HTR-8/SVneo (cell line): Measurements from ENCODE around the gene SLF2.

Source experiments
- DNase-seq: peaks from one replicate; pipeline ENCODE4 v3.0.0; 2011; ENCODE audit warnings: low spot score, mixed read lengths; ENCODE audit not compliant: insufficient read length
- FAIRE-seq: peaks from 2 replicates; lab custom pipeline; 2011; peaks lifted over from hg19 to GRCh38; lab: Jason Lieb, UNC

The SLF2 gene

DNA sequence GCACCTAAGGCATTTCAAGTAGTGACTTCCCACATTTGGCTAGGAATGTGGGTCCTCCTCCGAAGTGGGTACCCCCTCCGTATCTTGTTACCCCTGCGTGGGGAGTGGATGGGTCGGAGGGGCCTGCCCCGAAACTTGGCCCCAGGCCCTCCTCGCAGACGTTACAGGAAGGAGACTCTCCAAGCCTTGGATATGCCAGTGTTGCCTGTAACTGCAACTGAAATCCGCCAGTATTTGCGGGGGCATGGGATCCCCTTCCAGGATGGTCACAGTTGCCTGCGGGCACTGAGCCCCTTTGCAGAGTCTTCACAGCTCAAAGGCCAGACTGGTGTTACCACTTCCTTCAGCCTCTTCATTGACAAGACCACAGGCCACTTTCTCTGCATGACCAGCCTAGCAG, 75.4 kb downstream of the SLF2 start:
- FAIRE-seq, result no peak

DNA sequence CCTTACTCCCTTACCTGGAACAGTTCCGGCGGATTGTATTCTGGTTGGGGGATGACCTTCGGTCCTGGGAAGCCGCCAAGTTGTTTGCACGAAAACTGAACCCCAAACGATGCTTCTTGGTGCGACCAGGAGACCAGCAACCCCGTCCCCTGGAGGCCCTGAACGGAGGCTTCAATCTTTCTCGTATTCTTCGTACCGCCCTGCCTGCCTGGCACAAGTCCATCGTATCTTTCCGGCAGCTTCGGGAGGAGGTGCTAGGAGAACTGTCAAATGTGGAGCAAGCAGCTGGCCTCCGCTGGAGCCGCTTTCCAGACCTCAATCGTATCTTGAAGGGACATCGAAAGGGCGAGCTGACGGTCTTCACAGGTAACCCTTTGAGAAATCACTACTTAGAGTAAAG, 76.3 kb downstream of the SLF2 start:
- DNase-seq (no peak), FAIRE-seq (no peak)

More for the DNA sequence above, 75.4 kb downstream of the SLF2 start:
- DNase-seq, result no peak

DNA sequence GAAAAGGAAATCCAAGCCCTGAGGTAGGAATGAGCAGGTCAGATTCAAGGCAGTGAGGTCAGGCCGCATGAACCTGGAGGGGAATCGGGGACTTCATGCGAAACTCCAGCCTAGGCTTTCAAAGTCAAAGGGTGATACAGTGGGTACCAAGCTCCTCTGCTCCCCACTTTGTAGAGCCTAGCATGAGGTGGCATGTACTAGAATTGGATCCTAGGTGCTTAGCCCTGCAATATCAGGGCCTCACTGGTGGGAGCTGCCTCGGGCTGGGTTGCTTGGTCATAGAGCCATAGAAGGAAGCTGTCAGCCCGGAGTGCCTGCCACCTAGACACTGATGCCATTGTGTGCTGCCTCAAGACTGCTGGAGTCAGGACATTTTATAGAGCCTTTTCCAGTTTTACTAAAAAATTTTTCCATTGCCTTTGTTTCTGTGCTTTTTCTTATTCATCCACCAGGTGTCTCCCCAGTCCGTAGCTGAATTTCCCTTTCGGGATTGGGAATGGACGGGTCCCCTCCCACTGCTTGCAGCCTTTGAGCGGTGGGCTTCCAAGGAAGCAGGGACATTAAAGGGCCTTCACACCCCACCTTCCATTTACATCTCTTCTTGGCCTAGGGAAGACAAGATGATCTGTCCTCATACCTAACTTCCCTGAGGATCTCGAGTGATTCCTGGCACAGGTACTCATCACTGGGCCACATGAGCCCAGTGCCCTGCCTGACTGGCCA, 81.4 kb downstream of the SLF2 start:
- FAIRE-seq (no peak), DNase-seq (no peak)

DNA sequence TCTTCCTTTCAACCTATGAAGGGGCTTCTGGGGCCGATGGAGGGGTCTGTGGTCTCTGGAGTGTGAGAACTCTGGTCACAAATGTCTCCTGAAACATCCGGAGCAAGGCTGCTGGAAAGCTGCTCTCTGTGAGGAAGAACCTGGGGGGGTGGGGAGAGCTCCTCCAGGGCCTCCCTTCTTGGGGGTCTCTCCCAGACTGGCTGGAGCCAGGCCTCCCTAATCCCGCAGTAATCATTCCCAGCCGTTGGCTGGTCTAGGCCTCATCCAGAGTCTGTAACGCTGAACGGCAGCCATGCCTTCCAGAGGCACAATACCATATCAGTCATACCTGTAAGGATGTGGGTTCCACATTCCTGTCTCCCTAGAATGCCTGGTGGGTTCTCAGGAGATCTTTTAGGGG, 82.4 kb downstream of the SLF2 start:
- no peak for DNase-seq
- FAIRE-seq, result no peak

DNA sequence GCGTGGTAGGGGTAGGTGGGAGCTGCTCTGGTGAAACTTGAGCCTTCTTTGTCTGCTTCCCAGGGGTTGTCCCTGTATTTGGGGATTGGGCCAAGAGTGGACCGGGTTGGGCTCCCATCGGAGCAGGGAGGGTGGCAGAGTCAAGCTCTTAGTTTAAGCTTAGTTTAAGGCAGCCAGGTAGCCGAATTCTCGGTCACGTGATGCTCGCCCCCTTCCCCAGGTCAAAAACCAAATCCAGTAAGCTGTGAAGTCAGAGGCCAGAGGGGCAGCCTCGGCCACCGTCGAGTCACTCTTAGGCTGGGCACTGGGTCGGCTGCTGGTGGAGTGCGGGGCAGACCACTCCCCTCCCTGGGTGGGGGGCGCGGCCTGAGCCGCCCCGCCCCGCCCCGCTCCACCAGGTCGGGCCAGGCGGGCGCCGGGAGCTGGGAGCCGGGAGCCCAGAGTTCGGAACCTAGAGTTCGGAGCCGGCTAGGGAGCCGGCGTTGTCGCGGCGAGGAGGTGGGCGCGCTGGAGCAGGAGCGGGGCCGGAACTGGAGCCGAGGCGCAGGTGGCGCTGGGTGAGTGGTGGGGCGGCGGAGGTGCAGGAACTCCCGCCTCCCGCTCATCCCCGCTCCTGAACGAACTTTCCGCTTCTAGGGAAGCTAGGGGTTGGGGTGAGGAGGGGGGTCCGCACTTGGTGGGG, 84.1 kb downstream of the SLF2 start:
- no peak for DNase-seq
- no peak for FAIRE-seq

DNA sequence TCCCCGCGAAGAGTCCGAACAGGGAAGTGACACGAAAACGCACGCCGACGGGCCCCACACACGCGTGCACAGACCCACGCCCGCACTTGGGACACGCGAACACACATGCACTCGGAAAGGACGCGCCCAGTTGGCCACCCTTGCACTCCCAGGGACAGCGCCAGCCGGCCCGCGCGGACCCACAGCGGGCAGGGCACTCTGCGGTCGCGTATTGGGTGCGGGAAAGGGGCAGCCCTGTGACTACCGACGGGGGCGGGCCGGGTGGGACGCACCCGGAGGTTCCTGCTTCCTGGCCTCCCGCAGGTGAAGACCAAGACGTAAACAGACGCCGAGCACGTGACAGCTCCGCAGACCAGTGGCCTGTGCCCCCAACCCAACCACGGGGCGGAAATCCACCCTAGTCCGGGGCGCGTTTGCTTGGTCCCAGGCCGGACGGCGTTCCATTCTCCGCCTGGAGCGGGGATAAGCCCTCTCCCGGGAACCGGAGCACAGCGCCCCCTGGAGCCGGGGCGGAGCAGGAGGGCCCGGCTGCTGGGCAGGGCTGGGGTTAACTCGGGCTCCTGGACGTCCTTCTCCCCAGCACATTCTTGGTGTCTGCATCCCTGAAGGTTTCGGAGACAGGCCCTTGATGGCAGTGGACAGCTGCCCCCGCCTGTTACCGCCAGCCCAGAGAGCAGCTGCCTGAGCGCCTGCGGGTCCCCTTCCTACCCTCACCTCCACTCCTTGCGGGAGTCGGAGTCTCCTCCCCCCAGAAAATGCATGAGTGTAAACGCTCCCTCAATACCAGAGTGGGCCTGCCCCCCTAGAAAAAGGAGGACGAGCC, 84.8 kb downstream of the SLF2 start:
- DNase-seq (peak; percentile 83), FAIRE-seq (no peak)

DNA sequence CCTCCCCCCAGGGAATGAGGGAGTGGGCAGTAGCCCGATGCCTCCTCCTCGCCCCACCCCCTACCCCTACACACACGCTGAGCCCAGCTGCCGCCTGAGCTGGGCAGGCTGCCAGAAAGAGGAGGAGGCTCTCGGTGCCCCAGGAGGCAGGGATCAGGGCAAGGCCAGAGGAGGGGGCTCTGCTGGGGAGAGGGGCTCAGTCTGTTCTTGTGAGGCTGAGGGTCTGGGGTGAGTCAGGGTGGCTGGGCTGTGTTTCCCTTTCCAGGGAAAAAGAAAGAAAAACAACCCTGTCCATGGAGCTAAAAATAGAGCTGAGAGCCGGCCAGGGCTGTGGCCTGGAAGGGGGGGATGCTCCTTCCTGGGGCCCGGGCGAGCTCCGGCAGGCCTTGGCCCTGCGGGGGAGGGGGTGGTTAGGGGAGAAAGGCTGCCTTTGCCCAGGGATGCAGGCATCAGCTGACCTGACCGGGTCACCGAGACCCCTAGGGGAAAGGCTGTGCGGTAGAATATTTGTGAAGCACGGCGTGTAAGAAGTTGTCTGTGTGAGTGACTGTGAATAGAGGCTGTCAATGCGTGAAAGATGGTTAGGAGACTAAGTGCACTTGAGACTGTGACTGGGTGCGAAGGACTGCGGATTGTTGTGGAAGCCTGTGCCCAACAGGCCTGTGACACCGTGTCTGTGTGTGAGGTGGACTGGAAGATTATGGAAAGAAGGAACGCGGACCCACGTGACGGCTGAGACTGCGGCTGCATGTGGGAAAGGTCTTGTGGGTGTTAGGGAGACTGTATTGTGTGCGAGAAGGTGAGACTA, 85.6 kb downstream of the SLF2 start:
- DNase-seq, result peak; percentile 92
- FAIRE-seq, result peak; percentile 94

DNA sequence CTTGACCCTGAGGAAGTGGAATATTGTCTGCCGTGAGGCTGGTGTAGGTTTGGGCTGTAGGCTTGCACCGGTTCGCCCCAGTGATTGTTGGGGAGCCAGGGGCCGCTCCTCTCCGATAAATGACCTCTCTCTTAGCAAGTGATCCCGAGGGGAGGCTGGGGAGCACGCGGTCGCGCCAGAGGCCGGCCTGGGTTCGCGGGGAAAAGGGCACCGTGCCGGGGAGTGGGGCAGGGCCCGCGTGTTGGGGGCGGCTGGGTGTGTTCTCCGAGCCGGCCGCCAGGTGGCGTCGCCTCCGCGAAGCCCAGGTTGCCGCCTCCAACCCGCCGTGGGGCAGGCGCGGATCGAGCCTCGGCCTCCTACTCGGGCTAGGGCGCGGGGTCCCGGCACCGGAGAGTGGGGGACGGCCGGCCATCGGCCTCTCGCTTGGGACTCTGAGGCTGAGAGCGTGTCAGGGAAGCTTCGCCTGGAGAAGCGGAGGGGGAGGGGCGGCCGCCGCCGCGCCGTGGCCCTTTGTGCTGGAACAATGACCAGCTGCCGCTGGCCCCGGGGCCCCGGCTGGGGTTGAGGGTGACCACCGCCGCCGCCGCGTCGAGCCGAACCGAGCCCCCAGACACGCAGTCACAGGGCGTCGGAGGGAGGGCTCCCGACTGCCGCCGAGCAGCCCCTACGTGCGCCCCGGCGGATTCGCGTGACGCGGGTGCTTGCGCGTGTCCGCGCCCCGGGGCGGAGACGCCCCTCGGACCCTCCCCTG, 86.4 kb downstream of the SLF2 start:
- no peak for DNase-seq
- peak; percentile 88 for FAIRE-seq

DNA sequence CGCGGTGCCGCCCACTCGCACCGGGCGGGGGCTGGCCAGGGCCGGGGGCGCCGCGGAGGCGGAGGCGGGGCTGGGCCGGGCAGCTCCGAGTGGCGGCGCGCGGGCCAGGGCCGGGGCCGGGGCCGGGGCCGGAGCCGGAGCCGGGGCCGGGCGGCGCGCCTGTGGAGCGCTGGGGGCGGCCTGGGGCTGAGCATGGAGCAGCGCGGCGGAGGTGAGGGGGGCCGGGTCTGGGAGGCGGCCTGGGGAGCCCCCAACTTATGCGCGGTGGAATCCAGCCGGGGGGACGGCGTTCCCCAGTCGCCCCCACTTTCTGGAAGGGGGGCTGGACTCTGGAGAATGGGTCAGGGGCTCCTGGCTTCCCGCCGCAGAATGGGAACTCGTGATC, 87.0 kb downstream of the SLF2 start, which contains the start of gene LZTS2:
LZTS2 (plus strand) TSS at position 67 of the 385 bp plus-strand sequence. CDS start 2,731 bp downstream, outside the sequence.
- FAIRE-seq (no peak), DNase-seq (no peak)

DNA sequence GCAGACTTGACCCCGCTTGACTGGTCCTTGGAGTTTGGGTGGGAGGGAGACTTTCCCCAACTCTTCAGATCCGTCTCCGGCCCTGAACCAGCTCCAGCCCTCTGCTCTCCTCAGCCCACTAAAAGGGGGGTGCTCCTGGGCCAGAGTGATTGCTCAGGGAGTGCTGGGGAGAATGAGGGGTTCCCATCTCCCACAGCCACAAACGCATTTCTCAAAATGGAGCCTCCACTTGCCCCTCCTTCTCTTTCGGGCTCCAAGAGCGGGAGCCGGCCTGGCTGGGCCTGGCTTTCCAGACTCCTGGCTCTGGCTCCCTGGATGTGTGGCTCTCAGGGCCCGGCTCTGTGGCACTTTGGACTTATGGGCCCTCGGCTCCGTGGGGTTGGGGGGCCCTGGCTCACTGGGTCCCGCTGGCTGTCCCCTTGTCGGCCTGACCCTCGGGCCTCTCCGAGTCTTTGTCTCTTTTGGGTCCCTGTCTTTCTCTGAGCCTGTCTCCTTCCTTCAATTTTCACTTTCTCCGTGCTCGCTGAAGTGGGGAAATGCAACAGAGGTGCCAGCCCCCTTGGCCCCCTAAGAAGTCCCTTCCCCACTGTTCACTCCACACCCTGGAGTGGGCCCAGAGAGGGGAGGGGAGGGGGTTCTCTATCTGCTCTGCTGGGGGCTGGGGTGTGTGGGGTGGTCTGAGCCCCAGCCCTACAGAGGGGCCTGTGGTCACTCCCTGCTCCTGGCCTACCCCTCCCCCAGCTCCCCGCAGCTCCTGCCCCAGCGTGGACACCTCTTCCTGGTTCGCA, 87.6 kb downstream of the SLF2 start:
- DNase-seq (no peak), FAIRE-seq (no peak)

DNA sequence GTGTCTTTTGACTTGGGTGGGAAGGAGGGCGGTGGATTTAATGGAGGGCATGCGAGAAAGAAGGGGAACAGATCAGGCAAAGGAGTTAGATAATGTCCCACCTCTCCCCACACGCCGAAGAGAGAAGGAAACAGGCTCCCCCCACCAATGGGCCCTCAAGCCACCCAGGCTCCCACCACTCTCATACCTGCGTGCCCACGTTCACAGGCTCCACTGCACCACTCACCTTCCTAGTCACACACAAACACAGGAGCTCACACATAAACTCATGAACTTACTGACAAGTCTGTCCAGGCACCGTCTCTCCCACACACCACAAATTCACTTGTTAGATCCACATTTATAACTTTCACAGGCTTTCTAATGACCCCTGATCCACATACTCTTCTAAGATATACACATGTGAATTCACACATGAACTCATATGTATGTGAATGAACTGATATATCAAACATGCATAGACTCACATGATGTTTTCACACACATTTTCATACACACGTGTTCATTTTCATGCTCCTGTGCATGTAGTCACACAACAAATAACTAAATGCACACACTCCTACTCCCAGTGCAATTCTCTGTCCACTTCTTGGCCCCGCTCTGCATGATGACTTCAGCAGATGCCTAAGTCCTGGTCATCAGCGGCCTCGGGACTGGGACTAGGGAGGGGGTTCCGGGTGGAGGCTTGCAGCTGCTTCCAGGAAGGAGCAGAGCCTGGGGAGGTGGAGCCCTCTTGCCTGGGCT, 88.3 kb downstream of the SLF2 start:
- no peak for DNase-seq
- FAIRE-seq, result peak; percentile 20

DNA sequence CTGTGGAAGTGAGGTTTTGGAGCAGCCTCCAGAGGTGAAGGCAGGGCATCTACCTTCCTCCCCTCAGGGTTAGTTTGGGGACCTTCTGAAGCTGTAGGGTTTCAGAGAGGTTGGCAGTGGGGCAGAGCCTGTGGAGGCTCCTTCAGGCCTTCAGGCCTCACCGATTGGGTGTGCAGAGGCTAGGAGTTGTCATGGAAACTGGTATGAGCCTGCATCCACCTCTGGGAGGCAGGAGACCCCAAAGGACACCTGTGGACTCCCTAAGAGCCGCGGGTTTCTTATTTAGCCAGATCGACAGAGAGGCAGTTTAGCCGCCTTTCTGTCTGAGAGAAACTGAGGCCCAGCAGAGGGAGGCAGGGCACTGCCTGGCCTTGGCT, 88.9 kb downstream of the SLF2 start:
- no peak for FAIRE-seq
- no peak for DNase-seq

DNA sequence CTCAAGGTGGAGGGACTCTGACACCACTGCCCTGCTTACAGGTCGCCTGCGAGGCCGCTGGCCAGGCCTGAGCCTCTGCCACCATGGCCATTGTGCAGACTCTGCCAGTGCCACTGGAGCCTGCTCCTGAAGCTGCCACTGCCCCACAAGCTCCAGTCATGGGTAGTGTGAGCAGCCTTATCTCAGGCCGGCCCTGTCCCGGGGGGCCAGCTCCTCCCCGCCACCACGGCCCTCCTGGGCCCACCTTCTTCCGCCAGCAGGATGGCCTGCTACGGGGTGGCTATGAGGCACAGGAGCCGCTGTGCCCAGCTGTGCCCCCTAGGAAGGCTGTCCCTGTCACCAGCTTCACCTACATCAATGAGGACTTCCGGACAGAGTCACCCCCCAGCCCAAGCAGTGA, 89.7 kb downstream of the SLF2 start:
- FAIRE-seq, result no peak

DNA sequence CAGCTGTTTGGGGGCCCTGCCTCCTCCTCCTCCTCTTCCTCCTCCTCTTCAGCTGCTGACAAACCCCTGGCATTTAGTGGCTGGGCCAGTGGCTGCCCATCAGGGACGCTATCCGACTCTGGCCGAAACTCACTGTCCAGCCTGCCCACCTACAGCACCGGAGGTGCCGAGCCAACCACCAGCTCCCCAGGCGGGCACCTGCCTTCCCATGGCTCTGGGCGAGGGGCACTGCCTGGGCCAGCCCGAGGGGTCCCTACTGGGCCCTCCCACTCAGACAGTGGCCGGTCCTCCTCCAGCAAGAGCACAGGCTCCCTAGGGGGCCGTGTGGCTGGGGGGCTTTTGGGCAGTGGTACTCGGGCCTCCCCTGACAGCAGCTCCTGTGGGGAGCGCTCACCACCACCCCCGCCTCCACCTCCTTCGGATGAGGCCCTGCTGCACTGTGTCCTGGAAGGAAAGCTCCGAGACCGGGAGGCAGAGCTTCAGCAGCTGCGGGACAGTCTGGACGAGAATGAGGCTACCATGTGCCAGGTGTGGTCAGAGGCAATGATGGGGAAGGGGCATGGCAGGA, 91.0 kb downstream of the SLF2 start:
- no peak for FAIRE-seq
- DNase-seq, result no peak

More for the DNA sequence above, 89.7 kb downstream of the SLF2 start:
- DNase-seq, result no peak

DNA sequence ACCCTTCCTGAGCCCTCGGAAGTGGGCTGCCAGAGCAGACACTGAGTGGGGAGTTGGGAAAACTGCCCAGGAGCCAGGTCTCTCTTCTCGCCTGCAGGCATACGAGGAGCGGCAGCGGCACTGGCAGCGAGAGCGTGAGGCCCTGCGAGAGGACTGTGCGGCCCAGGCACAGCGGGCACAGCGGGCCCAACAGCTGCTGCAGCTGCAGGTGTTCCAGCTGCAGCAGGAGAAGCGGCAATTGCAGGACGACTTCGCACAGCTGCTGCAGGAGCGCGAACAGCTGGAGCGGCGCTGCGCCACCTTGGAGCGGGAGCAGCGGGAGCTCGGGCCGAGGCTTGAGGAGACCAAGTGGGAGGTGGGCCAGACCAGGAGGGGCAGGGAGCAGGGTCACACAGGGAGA, 92.6 kb downstream of the SLF2 start:
- FAIRE-seq (peak; percentile 38), DNase-seq (no peak)

DNA sequence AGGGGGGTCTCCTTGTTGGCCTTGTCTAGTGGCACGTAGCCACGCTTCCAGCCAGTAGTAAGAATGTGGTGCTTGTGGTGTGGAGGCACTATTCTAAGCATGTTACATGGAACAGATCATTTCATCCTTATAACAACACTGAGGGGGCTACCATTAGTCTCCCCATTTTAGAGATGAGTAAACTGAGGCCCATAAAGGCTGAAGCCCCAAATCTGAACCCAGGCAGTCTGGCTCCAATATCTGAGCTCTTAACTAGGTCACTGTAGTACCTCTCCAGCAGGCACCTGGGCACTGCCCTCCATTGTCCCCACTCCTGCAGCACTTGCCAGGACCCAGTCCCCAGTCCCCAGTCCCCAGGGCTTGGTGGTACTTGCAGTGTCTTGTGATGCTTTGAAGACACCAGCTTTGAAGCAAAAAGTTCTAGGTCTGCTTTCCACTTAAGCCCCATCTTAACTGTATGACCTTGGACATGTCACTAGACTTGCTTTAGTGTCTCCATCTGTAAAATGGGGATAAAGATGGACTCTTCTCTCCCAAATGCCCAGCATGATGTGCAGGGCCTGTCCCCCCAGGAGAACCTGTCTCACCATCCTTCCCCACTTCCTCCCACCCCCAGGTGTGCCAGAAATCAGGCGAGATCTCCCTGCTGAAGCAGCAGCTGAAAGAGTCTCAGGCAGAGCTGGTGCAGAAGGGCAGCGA, 93.3 kb downstream of the SLF2 start:
- DNase-seq (no peak), FAIRE-seq (no peak)

DNA sequence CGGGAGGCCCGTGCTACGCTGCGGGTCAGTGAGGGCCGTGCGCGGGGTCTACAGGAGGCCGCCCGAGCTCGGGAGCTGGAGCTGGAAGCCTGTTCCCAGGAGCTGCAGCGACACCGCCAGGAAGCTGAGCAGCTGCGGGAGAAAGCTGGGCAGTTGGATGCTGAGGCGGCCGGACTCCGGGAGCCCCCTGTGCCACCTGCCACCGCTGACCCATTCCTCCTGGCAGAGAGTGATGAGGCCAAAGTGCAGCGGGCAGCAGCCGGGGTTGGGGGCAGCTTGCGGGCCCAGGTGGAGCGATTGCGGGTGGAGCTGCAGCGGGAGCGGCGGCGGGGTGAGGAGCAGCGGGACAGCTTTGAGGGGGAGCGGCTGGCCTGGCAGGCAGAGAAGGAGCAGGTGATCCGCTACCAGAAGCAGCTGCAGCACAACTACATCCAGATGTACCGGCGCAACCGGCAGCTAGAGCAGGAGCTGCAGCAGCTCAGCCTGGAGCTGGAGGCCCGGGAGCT, 93.9 kb downstream of the SLF2 start:
- DNase-seq (no peak), FAIRE-seq (no peak)
